Measurements from ENCODE around the gene AASDH.

The AASDH gene

DNA sequence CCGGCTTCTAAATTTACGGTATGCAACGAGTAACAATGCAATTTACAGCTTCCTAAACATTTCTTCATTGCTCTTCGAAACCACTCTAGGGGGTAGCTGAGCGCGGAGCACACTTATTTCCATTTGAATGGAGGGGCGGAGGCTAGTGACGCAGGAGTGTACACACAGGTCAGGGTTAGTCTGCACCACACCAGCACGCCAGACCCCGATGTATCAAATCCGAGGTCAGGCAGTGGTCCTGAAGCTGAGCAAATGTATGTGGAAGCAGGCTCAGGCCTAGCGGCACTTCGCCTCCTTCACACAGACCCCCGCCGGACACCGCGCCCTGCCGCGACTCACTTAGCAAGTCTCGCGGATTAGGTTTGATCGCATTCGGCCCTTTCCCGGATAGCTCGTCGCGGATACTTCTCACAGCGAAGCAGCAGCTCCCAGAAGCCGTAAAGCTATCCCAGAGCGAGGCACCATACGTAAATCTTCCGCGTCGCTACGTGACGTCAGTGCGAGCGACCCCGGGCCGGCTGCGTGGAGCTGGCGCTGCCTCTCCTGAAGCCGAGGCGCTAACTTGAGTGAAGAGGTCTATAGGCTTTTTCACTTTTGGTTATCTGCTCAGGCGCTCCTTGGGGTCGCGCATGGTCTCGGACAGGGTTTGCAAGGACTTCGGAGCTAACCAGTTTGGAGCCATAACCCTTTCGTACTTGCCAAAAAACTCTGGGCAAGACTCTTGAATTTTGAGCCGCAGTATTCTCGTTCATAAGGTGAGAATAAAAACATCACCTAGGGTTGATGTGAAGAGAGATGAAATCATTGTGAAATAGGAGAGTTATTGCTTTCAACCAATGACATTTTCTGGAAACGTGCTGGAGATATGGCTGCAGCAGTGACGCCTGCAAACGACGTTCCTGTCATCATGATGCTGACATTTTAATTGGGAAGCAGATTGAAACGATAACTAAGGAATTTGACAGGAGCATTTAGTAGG is at the start of gene AASDH:
AASDH (minus strand) TSS at position 469 of the 979 bp plus-strand sequence. CDS start 3,192 bp downstream, outside the sequence.
- DNase-seq = peak; percentile 94

DNA sequence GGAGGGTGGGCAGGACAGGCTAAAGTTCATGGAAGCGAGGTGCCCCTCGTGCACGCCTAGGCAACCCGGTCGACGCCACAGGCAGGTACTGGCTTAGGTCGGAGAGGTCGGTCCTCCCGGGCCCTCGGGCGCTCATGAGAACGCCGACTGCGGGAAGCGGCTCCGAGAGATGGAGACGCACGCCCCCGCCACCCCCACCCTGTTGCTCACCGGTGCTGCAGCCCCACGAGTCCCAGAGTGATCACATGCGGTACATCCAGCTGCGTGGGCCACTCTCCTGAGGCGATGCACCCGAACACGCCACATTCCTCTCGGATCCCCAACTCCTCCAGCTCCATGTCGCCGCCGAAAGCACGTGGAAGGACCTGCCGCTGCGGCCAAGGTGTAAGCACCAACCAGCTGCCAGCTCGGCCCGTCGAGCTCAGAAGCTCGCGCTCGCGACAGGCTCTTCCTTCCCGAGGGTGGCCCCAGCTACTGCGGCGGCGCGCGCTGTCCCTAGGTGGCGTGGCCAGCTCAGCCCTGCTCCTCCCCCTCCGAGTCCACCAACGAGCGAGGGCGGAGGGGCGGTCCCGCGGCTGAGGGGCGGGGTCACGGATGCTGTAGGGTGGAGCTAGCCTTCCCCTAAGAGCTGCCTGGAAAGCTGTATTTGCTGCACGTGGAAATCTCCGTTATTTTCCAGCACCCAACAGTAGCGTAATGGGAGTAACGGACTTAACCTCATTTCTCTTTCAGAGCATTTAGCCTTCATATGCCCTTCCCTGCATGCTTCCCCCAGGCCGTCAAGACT is 48.0 kb upstream of the AASDH start, which contains the start of gene PPAT:
PPAT (minus strand) TSS at position 476 of the 787 bp plus-strand sequence; CDS start at position 338, 138 bp downstream.
- peak; percentile 98 for DNase-seq

- peak; percentile 68 for DNase-seq
Observed at GRCh38 chr4:56434599-56435139, 47.4 kb upstream of the AASDH start.

DNA sequence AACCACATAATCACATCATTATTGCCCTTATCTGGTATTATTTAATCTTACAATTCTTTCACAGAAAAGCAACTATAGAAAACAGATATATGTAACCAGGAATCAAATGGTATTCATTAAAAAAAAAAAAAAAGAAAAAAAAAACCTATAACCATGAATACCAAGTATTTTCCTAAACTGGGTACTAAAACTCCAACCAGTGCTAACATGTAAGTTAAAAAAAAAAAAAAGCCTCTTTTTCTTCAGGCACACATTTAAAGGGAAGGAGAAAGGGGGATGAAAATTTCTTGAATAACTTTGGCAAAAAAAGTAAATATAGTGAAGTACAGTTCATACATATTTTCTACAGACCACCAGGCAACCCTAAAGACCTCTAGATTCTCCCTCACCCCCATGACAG is 46.0 kb upstream of the AASDH start:
- DNase-seq = no peak

GRCh38 chr4:56430203-56430602 is 42.9 kb upstream of the AASDH start:
- DNase-seq = no peak

DNA sequence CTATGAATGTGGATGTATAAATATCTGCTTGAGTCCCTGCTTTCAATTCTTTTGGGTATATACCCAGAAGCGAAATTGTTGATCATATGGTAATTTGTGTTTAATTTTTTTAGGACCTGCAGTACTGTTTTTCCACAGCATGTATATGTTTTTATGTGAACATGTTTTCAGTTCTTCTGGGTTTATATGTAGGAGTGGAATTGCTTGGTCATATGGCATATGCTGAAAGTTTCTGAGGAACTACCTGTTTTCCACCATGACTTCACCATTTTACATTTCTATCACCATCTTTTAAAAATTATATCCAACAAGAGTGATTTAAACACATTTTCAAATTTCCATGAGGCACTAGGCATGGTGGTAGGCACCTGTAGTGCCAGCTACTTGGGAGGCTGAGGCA is 39.9 kb upstream of the AASDH start:
- no peak for DNase-seq

GRCh38 chr4:56426273-56426672 is 39.0 kb upstream of the AASDH start:
- DNase-seq = no peak

DNA sequence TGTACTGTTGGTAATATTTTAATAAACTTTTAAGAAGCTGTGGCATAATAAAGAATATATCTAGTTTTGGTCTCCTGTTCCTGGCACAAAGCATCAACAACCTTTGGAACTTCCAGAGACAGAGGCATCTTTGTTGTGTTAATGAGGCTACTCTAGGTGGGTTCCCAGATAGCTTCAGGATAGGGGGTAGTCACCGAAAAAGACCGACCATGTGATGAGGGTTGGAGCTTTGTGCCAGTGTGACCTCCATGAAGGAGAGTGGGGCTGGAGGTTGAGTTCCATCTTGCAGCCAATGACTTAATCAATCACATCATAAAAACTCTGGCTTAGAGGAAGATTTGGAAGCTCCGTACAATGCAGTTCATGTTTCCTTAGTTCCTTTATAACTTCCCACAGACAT is 38.2 kb upstream of the AASDH start:
- DNase-seq = no peak

DNA sequence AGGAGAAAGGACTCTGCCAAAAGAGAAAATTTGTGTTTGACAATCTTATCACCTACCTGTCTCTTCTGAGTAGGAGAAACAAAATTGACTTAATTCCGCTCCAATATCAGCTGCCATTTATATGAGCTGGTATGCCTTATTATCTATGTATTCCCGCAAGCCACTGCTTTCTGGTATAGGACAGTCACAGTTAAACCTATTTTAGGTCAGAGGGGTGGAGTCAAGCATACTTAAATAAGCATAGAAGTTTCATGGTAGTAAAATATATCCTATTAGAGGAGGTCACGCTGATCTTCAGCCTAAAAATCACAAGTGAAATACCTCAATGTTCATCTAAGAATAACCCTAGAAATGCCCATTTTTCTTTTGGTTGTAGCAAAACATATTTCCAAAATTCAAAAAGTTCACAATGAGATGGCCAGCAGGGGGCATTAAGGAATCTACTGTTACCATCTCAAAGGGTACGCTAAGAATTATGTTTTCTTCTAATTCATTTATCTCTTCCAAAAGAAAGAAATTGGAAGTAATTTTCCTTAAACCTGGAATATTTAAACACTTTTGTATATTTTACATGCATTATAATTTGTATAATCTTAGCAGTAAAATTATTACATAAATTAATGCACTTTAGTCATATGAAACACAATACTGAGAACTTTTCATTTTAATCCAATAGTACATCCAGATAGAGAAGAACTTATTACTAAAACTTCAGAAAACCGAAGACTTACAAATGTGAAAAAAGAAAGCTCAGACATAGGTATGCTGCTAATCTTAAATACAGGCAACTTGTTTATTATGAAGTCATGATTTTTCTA is 37.6 kb upstream of the AASDH start:
- DNase-seq = no peak

GRCh38 chr4:56424176-56424575 is 36.9 kb upstream of the AASDH start:
- DNase-seq = no peak

- no peak for DNase-seq
Observed at GRCh38 chr4:56417396-56417795, 30.1 kb upstream of the AASDH start.

DNA sequence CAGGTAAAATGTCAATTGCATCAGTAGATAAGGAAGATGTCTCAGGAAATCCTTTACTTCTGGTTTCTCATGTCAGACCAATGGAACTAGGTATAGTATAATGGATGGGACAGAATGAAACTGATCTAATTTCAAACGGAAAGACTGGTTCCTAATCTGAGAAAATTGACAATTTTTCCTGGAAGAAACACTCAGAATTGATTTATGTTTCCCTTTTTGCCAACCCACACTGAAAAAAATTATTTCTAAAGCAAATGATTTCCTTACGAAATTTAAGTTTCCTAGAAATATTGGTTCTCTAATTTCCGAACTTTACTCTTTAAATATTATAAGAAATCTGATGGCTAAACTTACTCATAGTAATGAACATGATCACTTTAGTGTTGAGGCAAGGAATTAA is 29.1 kb upstream of the AASDH start:
- DNase-seq = no peak

DNA sequence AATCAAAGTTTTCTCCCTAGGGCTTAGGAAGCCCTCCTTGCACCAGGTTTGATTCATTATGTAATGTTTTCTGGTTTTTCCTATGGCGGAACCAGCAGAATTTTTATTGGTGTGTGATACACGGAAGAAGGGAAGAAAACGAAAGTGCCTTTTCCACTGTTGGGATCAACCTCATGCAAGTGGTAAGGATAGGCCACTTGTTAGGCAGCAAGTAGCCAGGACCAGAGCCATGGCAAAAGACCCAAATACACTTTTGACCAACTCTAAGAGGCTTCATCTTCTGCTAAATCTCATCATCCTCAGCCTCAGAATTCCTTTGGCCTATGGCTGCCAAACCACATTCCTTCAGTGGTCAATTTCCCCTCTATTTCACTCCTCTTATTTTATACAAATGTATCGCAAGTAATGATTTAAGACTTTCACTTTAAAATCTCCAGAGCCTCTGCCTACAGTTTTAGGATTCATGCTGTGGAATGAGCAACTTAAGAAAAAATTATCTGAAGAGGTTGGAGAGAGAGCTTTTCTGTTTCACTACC is 26.9 kb upstream of the AASDH start:
- DNase-seq = no peak

- DNase-seq = peak; percentile 82
Observed at GRCh38 chr4:56410247-56411062, 23.2 kb upstream of the AASDH start.

DNA sequence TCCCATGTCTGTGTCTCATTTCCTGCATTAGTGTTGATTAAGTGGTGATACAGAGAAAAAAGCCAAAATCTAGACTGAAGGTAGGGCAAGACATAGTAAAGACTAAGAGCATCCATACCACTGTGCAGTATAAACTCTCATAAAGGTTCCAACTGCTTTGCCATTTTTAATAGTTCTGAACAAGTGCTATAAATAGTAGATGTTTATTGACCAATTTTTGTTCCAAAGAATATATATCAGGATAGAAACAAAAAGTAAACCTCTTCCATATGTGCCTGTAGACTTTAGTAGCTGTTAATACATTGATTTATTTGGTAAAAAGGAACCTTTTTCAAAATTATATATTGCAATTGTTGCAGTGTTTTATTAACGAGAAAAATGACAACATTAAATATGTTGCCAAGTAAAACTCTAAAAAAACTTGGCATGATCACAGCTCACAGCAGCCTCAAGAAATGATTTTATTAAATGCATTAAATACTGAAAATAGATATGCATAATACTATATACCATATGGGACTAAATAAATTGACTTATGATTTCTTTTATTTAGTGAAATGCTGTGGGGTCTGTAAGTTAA is 22.3 kb upstream of the AASDH start:
- DNase-seq = no peak

- DNase-seq = no peak
Observed at GRCh38 chr4:56408978-56409377, 21.7 kb upstream of the AASDH start.

DNA sequence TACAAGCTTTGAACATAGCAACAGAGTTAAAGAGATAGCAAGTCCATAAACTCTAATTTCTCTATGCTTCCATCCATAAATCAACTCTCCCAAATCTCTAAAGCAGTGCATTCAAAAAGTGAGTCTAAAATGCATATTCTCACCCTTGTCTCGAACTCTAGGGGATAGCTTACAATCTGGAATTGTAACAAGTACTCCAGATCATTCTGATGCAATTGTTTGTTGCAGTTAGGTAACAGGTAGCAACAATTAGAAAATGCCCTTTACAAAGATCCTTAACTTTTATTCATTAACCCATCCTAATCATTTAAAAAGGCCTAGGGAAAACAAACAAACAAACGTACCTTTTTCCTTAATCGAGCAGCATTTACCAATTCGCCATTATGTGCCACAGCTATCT is 18.9 kb upstream of the AASDH start:
- DNase-seq = no peak

DNA sequence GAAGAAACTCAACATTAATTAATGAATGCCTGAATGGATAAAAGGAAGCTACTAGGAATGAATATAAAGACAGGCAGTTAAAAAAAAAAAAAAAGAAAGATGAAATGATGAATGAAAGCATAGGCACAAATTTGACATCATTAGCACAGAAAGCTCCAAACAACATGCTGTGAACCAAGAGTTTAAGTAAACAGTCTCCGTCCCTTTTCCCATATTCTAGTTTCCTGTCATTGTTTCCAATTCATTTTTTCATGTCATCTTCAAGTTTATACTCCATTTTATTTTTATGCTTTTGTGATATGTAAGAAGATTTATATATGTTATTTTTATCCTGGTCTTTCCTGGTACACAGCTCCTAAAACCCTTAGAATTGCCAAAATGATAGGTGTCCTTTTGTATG is 17.7 kb upstream of the AASDH start:
- no peak for DNase-seq

GRCh38 chr4:56400560-56400959 is 13.3 kb upstream of the AASDH start:
- no peak for DNase-seq

- DNase-seq = no peak
Observed at GRCh38 chr4:56391270-56391669, 4.0 kb upstream of the AASDH start.

GRCh38 chr4:56389558-56389957 is 2.3 kb upstream of the AASDH start:
- DNase-seq = no peak

Measured in T1000 (cell line).